NCI-H345 treated with DMSO at 0.1 percent for 48 hours (cell line): ENCODE results near the gene CCT8.
A peak's percentile ranks its signal among the peaks of the same experiment; 100 is the strongest.
"Not testable (repeated sequence)": the region's sequence is repeated elsewhere in the genome, so short reads cannot be mapped to it uniquely, and the experiment has no call there.

Source experiments
- DNase-seq: peaks from one replicate; lab custom pipeline; 2025; ENCODE audit not compliant: unreplicated experiment; lab: John Stamatoyannopoulos, UW

CCT8 gene

DNA sequence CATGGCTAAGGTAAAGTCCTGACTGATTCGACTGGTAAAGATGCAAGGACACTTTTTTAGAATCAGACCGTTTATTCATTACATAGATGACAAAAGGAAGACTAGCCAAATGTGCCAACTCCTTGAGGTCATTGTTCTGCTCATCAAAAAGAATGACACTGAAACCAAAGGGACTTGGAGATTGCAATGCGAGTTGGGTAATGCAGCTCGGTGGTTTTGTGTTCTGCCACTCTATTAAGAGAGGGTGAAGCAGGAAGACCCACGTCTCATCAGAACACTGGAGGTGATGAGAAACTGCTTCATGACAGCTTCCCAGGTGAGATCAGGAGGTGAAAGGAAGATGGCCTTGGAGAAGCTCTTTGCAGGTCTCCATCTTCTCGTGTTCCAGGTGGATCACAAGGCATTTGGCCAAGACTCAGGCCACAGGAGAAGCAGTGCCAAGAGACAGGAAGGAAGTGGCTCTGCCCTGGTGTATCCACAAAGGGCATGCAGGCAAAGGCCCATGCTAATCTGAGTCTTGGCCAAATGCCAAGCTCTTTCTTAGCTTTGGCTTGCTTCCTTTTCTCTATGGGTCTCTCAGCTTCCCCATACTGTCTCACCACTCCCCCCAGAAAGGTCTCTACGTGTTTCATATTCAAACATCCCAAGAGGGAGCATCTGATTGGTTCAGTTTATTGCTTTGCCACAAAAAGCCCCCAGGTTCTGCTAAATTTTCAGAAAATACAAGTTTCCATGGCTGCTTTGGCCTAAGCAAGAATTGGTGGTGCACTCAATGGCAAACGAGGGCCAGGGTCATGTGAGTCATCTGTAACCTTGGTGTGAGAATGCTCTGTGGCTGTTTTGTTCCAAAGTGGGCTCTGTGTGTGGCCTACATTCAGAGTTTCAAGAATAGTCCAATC is 5.7 kb upstream of the CCT8 start:
- no peak for DNase-seq

DNA sequence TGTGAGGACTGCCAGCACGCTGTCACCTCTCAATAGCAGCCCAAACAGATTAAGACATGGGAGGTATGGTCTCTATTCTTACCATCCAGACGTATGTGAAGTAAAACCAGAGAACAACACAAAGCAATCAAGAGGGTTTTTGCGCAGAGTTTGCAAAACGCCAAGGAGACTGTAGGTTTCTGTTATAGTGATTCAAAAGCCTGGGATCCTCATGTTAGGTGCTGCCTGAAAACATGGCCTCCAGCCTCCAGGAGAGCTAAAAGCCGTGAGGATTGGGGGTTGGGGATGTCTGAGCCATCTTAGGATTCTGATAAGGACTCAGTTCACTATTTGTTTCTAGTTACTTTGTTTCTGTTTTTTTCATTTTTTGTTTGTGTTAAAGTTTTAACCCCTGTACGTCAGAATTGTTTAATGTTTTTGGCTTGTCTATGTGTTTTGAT is 4.2 kb upstream of the CCT8 start:
- peak; percentile 48 for DNase-seq

GRCh38 chr21:29076731-29077640 is 3.5 kb upstream of the CCT8 start:
- not testable (repeated sequence) for DNase-seq

- no peak for DNase-seq
Observed at GRCh38 chr21:29075706-29076466, 2.4 kb upstream of the CCT8 start.

GRCh38 chr21:29074783-29075182 is 1.3 kb upstream of the CCT8 start:
- DNase-seq = no peak

DNA sequence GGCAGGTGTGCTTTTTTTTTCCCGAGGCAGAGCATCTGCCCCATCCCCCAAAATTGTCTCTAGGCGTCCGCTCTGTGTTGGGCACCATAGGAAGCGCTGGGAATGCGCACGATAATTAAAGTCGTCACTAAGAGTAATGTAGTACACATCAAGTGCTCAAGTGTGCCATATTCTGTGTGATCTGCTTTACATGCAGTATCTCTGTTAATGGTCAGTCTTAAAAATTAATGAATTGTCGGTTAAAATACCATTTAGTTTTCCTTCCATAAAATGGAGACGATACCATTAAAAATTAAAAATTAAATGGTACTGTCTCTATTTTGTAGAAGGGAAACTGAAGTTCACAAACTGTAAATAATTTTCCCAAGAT is 544 bp upstream of the CCT8 start:
- no peak for DNase-seq

- DNase-seq = no peak
Observed at GRCh38 chr21:29072873-29073221, 601 bp downstream of the CCT8 start.

DNA sequence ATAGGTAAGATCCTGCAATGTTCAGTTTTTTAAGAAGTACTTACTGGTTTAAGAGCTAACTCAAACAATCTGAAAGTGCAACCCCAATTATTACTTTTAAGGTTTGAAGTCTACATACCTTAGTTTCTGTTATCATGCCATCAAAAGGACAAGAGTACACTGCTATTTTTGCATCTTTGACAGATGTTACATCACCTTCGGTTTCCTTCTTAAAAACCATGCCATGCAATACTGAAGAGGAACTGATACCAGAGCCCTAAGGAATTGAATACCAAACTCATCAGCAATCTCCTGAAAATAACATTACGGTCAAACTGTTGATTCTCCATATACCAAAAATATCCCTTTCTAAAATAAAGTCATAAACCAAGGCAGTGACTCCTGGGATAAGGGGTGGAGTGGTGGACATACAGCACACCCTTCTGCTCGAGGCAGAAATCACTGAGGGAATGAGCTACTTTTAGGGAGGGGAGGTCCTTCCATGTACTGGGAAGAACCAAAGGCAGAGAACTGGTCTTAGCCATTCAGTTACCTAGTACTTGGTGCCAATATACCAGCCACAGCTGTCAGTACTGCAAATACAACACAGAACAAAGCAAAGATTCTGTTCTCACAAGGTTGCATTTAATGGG is 8.5 kb downstream of the CCT8 start:
- DNase-seq = no peak

GRCh38 chr21:29056538-29057050 is 16.9 kb downstream of the CCT8 start:
- DNase-seq = no peak

DNA sequence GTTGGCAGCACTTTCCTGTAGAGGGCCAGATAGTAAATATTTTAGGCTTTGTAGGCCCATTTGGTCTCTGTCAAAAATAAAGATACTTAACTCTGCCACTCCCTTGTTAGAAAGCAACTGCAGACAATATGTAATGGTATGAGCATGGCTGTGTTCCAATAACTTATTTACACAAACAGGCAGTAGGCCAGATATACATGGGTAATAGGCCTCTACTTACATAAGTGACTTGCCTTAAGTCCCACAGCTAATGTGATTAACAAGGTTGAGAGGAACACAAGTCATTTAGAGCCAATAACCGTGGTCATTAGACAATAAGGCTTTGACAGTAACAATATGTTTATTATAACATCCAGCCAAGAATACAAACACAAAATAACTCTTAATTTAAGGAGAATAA is 17.4 kb downstream of the CCT8 start:
- DNase-seq = peak; percentile 16

DNA sequence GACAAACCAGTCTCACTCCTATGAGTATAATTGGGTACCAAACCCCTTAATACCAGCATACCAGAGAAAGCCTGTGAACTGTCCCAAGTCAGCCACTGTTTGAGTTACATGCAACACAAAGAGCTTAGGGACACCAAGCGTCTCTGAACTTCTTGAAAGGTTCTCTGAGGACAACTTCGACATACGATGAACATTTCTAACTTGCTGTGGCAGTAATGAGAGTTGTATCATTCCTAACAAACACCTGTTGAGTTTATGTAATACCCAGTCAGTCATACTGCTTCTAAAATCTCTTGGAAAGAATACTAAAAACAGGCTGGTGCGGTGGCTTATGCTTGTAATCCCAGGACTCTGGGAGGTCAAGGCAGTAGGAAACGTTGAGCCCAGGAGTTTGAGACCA is 18.4 kb downstream of the CCT8 start:
- DNase-seq = no peak

DNA sequence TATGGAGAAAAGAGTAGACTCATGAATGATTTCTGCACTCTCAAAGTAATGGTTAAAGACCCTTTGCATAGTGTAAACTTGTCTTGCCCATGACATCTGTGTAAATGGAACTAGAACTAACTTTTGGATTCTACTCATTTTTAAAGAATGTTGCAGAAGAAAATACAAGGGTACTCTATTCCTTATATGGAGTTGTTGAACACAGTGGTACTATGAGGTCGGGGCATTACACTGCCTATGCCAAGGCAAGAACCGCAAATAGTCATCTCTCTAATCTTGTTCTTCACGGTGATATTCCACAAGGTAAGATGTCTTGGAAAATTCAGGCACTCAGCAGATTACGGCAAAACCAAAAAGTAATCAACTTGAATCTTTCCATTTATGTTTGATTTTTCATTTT is 19.8 kb downstream of the CCT8 start:
- DNase-seq = no peak

DNA sequence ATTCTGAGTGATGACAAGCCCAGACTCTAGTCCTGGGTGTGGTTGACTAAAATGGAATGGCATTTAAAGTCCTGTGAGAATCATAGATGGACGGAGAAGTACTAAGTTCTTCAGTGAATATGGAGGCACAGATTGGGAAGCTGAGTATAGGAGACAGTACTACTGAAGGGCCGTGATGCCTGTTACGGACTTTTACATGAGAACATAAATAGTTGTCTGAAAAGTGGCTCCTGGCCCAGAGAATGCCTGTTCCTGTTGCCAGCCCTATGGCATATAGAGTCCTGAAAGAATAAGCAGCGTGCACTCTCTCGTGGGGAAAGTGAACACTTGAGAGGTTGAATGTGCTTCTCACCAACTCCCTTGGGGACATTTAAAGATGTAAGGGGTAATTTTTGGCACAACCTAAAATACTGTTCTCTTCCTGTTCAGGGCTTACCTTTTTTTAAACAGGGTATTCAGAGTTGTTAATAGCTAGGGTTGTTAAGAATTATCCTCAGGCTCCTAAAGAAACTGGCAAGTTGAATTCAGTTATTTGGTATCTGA is 20.4 kb downstream of the CCT8 start:
- DNase-seq = no peak

DNA sequence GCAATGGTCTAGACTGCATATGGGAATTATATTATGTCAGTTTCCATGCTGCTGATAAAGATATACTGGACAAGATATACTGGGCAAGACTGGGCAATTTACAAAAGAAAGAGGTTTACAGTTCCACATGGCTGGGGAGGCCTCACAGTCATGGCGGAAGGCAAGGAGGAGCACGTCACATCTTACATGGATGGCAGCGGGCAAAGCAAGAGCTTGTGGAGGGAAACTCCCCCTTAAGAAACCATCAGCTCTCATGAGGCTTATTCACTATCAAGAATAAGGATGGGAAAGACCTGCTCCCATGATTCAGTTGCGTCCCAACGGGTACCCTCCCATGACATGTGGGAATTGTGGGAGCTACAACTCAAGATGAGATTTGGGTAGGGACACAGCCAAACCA is 21.2 kb downstream of the CCT8 start:
- DNase-seq = no peak

DNA sequence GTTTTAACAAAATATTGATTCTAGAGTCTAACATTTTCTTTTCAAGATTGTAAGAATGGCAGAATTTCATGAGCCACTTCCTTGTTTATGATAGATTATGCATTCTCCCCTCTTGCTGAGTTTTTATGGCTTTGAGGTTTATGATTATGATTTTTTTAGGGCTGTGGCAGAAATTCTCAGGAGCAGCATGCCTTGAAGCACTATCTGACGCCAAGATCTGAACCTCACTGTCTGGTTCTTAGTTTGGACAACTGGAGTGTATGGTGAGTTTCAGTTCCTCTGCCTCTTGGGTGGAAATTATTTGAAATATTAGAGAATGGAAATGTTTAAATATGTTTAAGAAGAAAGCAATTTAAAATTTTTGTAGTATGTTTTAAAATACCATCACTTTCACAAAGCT is 38.8 kb downstream of the CCT8 start:
- no peak for DNase-seq

- no peak for DNase-seq
Observed at GRCh38 chr21:29033871-29034270, 39.6 kb downstream of the CCT8 start.

DNA sequence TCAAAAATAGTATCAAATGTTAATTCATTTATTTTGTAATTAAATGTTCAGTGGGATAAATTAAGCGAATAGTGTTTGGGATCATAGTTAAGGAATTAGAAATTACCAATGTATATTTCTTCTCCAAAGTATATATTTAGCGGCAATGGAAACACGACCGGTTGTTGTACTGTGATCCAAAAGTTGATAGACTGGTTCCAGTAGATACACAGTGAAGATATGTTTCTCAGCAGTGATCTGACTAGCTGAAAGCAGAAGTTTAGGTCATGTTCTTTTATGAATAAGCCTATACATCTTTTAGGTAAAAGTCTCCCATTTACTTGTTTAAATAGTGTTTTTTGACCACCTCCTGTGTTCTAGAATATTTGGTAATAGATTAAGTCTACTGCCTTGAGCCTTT is 40.1 kb downstream of the CCT8 start:
- DNase-seq = no peak

DNA sequence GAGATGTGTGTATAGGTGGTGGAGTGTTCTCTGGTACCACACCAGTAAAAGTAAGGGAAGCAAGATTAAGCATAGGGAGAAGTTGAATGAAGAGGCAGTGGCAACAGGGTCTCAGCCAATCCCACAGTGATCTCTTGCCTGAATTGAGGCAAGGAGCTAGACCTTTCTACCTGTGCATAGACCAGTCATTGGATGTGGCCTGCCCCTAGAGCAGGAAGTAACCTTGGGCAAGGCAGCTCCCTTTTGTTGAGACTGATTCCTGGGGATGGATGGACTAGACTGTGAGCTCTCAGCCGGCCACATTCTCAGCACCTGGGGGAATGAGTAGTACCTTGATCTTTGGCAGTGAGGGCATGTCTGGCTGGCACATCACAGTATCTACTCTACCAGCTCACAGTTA is 42.5 kb downstream of the CCT8 start:
- no peak for DNase-seq

DNA sequence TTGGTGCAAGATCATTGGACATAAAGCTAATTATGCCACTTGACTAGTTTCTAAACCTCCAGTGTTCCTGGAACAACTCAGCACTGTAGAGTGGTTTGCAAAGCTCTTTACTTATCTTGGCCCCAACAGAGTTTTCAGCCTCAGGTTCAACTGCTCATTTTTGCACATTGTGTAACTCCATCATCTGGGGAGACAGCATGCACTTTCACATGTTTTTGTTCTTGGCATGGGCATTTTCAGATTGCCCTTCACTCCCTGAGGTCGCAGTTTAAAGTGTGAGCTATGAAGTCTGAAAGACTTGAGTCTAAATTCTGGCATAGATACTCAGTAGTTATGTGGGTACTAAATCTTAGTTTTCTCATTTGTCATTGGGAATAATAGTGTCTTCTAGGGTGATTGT is 43.9 kb downstream of the CCT8 start:
- DNase-seq = no peak

DNA sequence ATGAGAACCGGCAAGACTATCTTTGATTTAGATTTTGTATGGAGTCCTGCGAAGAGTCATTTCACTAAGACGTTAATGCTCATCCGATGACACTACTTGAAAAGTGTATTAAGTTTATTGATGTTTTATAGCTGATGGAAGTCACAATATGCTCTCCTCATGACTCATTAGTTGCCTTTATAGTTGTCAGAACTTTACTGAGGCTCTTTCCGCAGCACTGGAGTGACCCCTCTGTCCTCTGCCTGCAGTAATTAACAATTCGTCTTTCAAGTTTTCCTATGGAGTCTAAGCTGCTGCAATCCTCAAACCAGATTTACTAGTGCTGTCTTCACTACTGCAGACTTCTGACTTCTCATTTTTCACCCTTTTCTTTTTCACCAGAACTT is 48.1 kb downstream of the CCT8 start:
- no peak for DNase-seq
